Type B pancreatic cell (in vitro differentiated cells): ENCODE measurements around the gene APOBEC3A. TPM values are rescaled to one million over a fixed set of nuclear protein-coding genes. Genes with fewer than 3 reads are reported as not detected.

Source experiments
- DNase-seq: peaks from one replicate; pipeline ENCODE4 v3.0.0; 2021; ENCODE audit warnings: mixed read lengths; ENCODE audit not compliant: unreplicated experiment; ENCODE audit errors: extremely low spot score
- H3K27ac Mint-ChIP-seq: 2 replicates; pipeline ENCODE4 v1.8.0; 2021; ENCODE audit warnings: mild to moderate bottlenecking, mixed read lengths
- H3K27me3 Mint-ChIP-seq: 2 replicates; pipeline ENCODE4 v1.8.0; 2021; ENCODE audit warnings: mixed read lengths
- H3K36me3 Mint-ChIP-seq: 2 replicates; pipeline ENCODE4 v1.8.0; 2021; ENCODE audit warnings: mixed read lengths
- H3K4me1 Mint-ChIP-seq: one replicate; pipeline ENCODE4 v1.8.0; 2021; ENCODE audit warnings: mixed read lengths; ENCODE audit not compliant: unreplicated experiment
- H3K4me3 Mint-ChIP-seq: 2 replicates; pipeline ENCODE4 v1.8.0; 2021; ENCODE audit warnings: mild to moderate bottlenecking, mixed read lengths
- H3K9me3 Mint-ChIP-seq: 2 replicates; pipeline ENCODE4 v1.8.0; 2021; ENCODE audit warnings: mixed read lengths
- total RNA-seq: library from RNA; stranded (reverse); gene quantifications from 2 replicates; pipeline ENCODE4 v1.2.1, GENCODE V29; 2021; ENCODE audit warnings: low replicate concordance
- TF ChIP-seq, protein P1 (sequence below): fragments of 200-600 bp; sonication (generic); conservative IDR thresholded peaks from 2 replicates; pipeline ENCODE4 v1.5.0; 2021; ENCODE audit warnings: antibody characterized with exemption, mild to moderate bottlenecking

APOBEC3A gene
- total RNA-seq, 1 donor from 2014 or later, result 1.6 TPM

DNA sequence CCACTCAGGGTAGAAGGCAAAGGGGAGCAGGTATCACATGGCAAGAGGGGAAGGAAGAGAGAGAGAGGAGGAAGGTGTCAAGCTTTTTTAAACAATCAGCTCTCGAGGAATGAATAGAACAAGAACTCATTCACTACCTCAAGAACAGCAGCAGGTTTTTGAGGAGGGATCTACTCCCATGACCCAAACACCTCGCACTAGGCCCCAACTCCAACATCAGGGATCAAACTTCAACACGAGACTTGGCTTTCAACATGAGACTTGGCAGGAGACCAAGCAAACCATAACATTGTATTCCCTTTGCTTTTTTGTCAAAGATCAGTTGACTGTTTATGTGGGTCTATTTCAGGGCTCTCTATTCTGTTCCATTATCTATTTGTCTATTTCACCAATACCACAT lies 26.9 kb upstream of the APOBEC3A start:
- no peak overlapping the region for H3K4me3 Mint-ChIP-seq
- TF ChIP-seq, protein P1, sequence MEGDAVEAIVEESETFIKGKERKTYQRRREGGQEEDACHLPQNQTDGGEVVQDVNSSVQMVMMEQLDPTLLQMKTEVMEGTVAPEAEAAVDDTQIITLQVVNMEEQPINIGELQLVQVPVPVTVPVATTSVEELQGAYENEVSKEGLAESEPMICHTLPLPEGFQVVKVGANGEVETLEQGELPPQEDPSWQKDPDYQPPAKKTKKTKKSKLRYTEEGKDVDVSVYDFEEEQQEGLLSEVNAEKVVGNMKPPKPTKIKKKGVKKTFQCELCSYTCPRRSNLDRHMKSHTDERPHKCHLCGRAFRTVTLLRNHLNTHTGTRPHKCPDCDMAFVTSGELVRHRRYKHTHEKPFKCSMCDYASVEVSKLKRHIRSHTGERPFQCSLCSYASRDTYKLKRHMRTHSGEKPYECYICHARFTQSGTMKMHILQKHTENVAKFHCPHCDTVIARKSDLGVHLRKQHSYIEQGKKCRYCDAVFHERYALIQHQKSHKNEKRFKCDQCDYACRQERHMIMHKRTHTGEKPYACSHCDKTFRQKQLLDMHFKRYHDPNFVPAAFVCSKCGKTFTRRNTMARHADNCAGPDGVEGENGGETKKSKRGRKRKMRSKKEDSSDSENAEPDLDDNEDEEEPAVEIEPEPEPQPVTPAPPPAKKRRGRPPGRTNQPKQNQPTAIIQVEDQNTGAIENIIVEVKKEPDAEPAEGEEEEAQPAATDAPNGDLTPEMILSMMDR, result no peak
- peaks cover 17% of the 10 kb centered on the region for H3K27me3 Mint-ChIP-seq
- peaks cover 16% of the 10 kb centered on the region for H3K4me1 Mint-ChIP-seq
- H3K36me3 Mint-ChIP-seq, result no peaks in the 10 kb centered on the region
- H3K9me3 Mint-ChIP-seq, result peaks cover 4% of the 10 kb centered on the region
- no peak for DNase-seq
- no peak overlapping the region for H3K27ac Mint-ChIP-seq

- H3K36me3 Mint-ChIP-seq, result no peaks in the 10 kb centered on the region
- peaks cover 17% of the 10 kb centered on the region for H3K27me3 Mint-ChIP-seq
- peaks cover 16% of the 10 kb centered on the region for H3K4me1 Mint-ChIP-seq
- TF ChIP-seq, protein P1, result no peak
- no peak overlapping the region for H3K4me3 Mint-ChIP-seq
- no peak overlapping the region for H3K27ac Mint-ChIP-seq
- DNase-seq, result no peak
- peaks cover 4% of the 10 kb centered on the region for H3K9me3 Mint-ChIP-seq
Measured at GRCh38 chr22:38935023-38935422, 22.4 kb upstream of the APOBEC3A start.

- TF ChIP-seq, protein P1, result no peak
- H3K9me3 Mint-ChIP-seq, result peaks cover 4% of the 10 kb centered on the region
- DNase-seq, result no peak
- peaks cover 16% of the 10 kb centered on the region for H3K4me1 Mint-ChIP-seq
- H3K4me3 Mint-ChIP-seq, result no peak overlapping the region
- H3K27ac Mint-ChIP-seq, result no peak overlapping the region
- H3K36me3 Mint-ChIP-seq, result no peaks in the 10 kb centered on the region
- H3K27me3 Mint-ChIP-seq, result peaks cover 16% of the 10 kb centered on the region
Measured at GRCh38 chr22:38935616-38936015, 21.8 kb upstream of the APOBEC3A start.

DNA sequence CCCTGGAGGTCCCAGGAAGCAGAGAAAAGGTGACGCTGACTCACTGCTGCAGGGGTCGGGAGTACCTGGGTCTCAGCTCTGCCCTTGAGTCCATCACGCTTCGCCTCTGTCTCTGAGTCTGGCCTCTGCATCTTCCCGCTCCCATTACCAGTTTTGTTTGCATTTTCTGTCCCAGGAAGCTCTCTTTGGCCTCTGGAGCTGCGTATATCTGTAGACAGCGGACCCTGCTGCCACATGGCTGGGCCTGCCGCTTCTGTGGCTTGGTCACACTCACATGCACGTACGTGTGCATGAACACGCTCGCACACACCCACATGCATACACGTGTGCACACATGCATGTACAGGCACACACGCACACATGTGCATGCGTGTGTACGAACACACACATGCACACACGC lies 20.8 kb upstream of the APOBEC3A start:
- Mint-ChIP-seq H3K4me1 (peaks cover 16% of the 10 kb centered on the region), H3K4me3 (no peak overlapping the region), H3K27me3 (peaks cover 16% of the 10 kb centered on the region), H3K27ac (no peak overlapping the region), H3K9me3 (peaks cover 4% of the 10 kb centered on the region), H3K36me3 (no peaks in the 10 kb centered on the region)
- DNase-seq, result no peak
- TF ChIP-seq, protein P1, result no peak

- Mint-ChIP-seq H3K36me3 (no peaks in the 10 kb centered on the region), H3K27me3 (peaks cover 21% of the 10 kb centered on the region), H3K27ac (no peak overlapping the region), H3K9me3 (peaks cover 4% of the 10 kb centered on the region), H3K4me3 (no peak overlapping the region), H3K4me1 (peaks cover 16% of the 10 kb centered on the region)
- TF ChIP-seq, protein P1, result no peak
- DNase-seq, result no peak
Measured at GRCh38 chr22:38937036-38937435, 20.4 kb upstream of the APOBEC3A start.

DNA sequence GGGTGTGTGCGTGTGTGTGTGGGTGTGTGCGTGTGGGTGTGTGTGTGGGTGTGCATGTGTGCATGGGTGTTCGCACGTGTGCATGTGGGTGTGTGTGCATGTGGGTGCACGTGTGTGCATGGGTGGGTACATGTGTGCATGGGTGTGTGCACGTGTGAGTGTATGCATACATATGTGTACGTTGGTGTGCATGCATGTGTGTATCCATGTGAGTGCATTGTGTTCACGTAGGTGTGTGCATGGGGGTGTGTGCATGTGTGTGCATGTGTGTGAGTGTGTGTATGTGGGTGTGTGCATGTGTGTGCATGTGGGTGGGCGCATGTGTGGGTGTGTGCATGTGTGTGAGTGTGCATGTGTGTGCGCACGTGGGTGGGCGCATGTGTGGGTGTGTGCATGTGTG lies 19.9 kb upstream of the APOBEC3A start:
- Mint-ChIP-seq H3K27me3 (peaks cover 23% of the 10 kb centered on the region), H3K36me3 (no peaks in the 10 kb centered on the region), H3K9me3 (no peaks in the 10 kb centered on the region), H3K4me3 (no peak overlapping the region), H3K4me1 (peaks cover 16% of the 10 kb centered on the region), H3K27ac (no peak overlapping the region)
- TF ChIP-seq, protein P1, result no peak
- no peak for DNase-seq
